Measurements from ENCODE around the gene HPN. TPM values are rescaled to one million over a fixed set of nuclear protein-coding genes. Genes with fewer than 3 reads are reported as not detected.

Gene HPN
- polyA plus RNA-seq, 3 donors = 0.05 TPM; not detected in 2

DNA sequence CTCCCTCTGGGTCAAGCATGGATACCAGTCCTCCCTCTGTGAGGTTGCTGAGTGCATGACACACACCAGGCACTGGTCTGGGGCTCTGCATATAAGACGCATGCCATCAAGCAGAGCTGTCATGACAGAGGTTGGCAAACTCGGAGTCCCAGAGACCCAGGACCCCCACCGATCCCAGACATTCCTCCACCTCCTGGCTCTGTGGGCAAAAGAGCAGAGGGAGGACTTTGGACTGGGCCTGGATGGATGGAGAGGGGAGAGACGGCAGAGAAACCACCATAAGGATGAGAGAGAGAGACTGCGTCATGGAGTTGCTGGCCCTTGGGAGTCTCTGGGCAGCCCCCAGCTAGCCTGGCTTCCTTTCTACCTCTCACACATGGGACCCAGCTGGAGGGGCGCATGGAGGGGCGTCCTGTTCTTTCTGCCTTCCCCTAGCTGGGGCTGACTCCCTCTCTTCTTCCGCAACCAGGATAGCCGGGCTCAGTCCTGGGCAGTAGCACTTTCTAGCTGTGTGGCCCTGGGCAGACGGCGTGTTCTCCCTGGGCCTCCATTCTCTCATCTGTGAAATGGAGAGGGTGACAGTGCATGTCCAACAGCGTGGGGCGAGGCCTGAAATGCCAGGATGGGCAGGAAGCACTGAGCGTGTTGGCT is 1.6 kb downstream of the HPN start:
- H2AFZ ChIP-seq (ENCODE audit: insufficient read depth, low read depth, low read length, poor library complexity, severe bottlenecking) = no peak overlapping the region
- H3K27ac ChIP-seq (ENCODE audit: low read depth in 1 of 2, low read length in 2 of 2) = no peak overlapping the region
- H3K27me3 ChIP-seq (ENCODE audit: control insufficient read depth in 2 of 2, insufficient read depth in 2 of 2, low read length in 2 of 2) = peaks cover 4 to 31% of the 10 kb centered on the region in 2 donors
- no peak overlapping the region for H3K9ac ChIP-seq (ENCODE audit: insufficient read depth, low read length, poor library complexity, severe bottlenecking)
- H4K20me1 ChIP-seq (ENCODE audit: insufficient read depth, low read length) = no peaks in the 10 kb centered on the region
- Mint-ChIP-seq H3K4me1 (peaks cover 35% of the 10 kb centered on the region), H3K4me3 (no peak overlapping the region), H3K36me3 (peaks cover 0 to 7% of the 10 kb centered on the region in 2 donors), H3K9me3 (peaks cover 0 to 3% (median 0%) of the 10 kb centered on the region in 7 donors), H3K27ac (no peak overlapping the region), H3K27me3 (ENCODE audit: low read depth in 3 of 3) (peaks cover 28 to 45% (median 29%) of the 10 kb centered on the region in 3 donors)
- no peak overlapping the region for H3K4me2 ChIP-seq (replicated peaks; ENCODE audit: extremely low read depth, low read length, poor library complexity, severe bottlenecking)
- TF ChIP-seq CTCF (IDR thresholded peaks at IDR 0.05) = no peak
- peaks cover 35 to 36% of the 10 kb centered on the region in 2 donors for H3K4me1 ChIP-seq (ENCODE audit: control insufficient read depth in 1 of 2, insufficient read depth in 2 of 2, low read length in 2 of 2)
- DNase-seq = no peak
- H3K9me3 ChIP-seq (replicated peaks in 1 of 2; ENCODE audit: control insufficient read depth in 1 of 2, insufficient read depth in 1 of 2, low read length in 2 of 2) = no peaks in the 10 kb centered on the region
- 89% methylated on average over 10 of the region's 14 CpGs for WGBS (ENCODE audit: insufficient coverage)
- intact Hi-C loops (cut with micrococcal nuclease) = no loop called here
- H3K36me3 ChIP-seq (replicated peaks in 1 of 2; ENCODE audit: control insufficient read depth in 1 of 2, insufficient read depth in 2 of 2, low read length in 2 of 2) = no peaks in the 10 kb centered on the region
- H3K4me3 ChIP-seq (replicated peaks in 1 of 3; ENCODE audit: low read depth in 2 of 3, low read length in 3 of 3) = no peak overlapping the region
- no peaks in the 10 kb centered on the region for H3K79me2 ChIP-seq (ENCODE audit: insufficient read depth, low read length)

DNA sequence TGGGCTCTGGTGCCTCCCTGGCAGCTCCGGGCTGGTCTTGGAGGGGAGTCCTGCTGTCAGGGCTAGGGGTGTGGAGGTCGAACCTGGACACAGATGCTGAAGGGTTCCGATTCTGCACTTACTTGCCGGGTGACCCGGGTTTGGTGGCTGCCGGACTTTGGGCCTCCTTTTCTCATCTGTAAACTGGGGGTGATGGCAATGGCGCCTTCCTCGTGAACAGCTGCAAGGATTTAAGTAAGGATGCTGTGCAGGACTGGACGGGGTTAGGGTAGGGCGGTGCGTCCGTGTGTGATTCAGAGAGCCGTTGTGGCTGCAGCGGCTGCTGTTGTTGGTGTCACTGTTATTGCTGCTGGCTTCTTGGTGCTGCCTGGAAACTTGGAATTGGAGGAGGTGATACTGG is 2.4 kb downstream of the HPN start:
- H3K4me3 Mint-ChIP-seq = no peak overlapping the region
- no peak for DNase-seq

More for the DNA sequence above, 2.4 kb downstream of the HPN start:
- H3K9me3 ChIP-seq (replicated peaks in 1 of 2; ENCODE audit: control insufficient read depth in 1 of 2, insufficient read depth in 1 of 2, low read length in 2 of 2) = no peaks in the 10 kb centered on the region
- WGBS (ENCODE audit: insufficient coverage) = 95% methylated on average over 13 of the region's 14 CpGs
- H3K27me3 ChIP-seq (ENCODE audit: control insufficient read depth in 2 of 2, insufficient read depth in 2 of 2, low read length in 2 of 2) = peaks cover 4 to 29% of the 10 kb centered on the region in 2 donors
- no peak overlapping the region for H2AFZ ChIP-seq (ENCODE audit: insufficient read depth, low read depth, low read length, poor library complexity, severe bottlenecking)
- H3K9ac ChIP-seq (ENCODE audit: insufficient read depth, low read length, poor library complexity, severe bottlenecking) = no peak overlapping the region
- H3K4me3 ChIP-seq (replicated peaks in 1 of 3; ENCODE audit: low read depth in 2 of 3, low read length in 3 of 3) = no peak overlapping the region
- peaks cover 24 to 42% (median 29%) of the 10 kb centered on the region in 3 donors for H3K27me3 Mint-ChIP-seq (ENCODE audit: low read depth in 3 of 3)
- no peak for TF ChIP-seq CTCF (IDR thresholded peaks at IDR 0.05)
- intact Hi-C loops (cut with micrococcal nuclease) = no loop called here
- no peaks in the 10 kb centered on the region for H3K36me3 ChIP-seq (replicated peaks in 1 of 2; ENCODE audit: control insufficient read depth in 1 of 2, insufficient read depth in 2 of 2, low read length in 2 of 2)
- no peaks in the 10 kb centered on the region for H3K79me2 ChIP-seq (ENCODE audit: insufficient read depth, low read length)
- peaks cover 27% of the 10 kb centered on the region for H3K4me1 Mint-ChIP-seq
- H3K9me3 Mint-ChIP-seq = peaks cover 0 to 3% (median 0%) of the 10 kb centered on the region in 7 donors
- H3K4me2 ChIP-seq (replicated peaks; ENCODE audit: extremely low read depth, low read length, poor library complexity, severe bottlenecking) = no peak overlapping the region
- no peaks in the 10 kb centered on the region for H4K20me1 ChIP-seq (ENCODE audit: insufficient read depth, low read length)
- peaks cover 28% of the 10 kb centered on the region in 2 donors for H3K4me1 ChIP-seq (ENCODE audit: control insufficient read depth in 1 of 2, insufficient read depth in 2 of 2, low read length in 2 of 2)
- no peak overlapping the region for H3K27ac ChIP-seq (ENCODE audit: low read depth in 1 of 2, low read length in 2 of 2)
- H3K36me3 Mint-ChIP-seq = peaks cover 0 to 7% of the 10 kb centered on the region in 2 donors
- peak overlapping the region in 1 of 7 donors; percentile 26 for H3K27ac Mint-ChIP-seq
